NCI-H2227 (cell line): ENCODE measurements around the gene PTPRF.

ENCODE experiments used
- DNase-seq: peaks from one replicate; lab custom pipeline; 2025; ENCODE audit not compliant: unreplicated experiment; lab: John Stamatoyannopoulos, UW

PTPRF gene

DNA sequence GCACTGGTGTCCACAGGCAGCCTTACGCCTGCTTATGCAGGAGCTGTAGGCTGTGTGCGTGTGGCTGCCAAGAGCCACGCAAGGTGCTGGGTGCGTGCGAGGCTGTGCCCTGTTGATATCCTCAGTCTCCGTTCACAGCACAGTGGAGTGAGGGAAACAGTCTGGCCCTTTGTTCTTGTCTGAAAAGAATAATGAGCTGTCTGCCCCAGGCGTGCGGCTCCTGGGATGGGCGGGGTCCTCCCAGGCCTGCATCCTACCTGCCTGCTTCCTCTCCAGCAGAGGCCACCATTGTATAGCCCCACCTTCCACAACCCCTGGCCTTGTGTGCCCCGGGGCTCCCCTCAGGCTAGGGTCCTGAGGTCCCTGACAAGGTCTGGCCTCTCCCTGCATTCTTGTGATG is 72.3 kb downstream of the PTPRF start:
- DNase-seq: no peak

DNA sequence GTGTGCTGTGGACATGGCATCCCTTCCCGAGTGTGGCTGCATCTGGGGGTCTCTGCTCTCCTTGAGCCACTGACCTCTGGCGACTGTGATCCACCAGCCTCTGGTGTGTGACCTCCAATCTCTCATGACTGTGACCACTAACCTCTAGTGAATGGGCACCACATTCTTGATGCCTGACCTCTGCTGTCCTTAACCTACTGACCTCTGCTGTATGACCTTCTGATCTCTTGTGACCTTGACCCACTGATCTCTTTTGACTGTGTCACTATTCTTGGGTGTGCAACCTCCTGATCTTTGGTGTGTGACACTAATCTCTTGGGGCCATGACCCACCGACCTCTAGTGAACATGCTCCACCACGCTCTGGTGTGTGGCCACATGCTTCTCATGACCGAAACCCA is 73.5 kb downstream of the PTPRF start:
- DNase-seq: no peak

DNA sequence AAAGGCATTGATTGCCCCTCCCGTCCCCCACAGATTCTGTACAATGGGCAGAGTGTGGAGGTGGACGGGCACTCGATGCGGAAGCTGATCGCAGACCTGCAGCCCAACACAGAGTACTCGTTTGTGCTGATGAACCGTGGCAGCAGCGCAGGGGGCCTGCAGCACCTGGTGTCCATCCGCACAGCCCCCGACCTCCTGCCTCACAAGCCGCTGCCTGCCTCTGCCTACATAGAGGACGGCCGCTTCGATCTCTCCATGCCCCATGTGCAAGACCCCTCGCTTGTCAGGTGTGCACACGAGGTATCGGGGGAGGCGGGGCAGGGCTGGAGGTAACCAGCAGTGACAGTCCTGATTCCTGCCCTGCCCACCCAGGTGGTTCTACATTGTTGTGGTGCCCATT is 74.5 kb downstream of the PTPRF start:
- no peak for DNase-seq

DNA sequence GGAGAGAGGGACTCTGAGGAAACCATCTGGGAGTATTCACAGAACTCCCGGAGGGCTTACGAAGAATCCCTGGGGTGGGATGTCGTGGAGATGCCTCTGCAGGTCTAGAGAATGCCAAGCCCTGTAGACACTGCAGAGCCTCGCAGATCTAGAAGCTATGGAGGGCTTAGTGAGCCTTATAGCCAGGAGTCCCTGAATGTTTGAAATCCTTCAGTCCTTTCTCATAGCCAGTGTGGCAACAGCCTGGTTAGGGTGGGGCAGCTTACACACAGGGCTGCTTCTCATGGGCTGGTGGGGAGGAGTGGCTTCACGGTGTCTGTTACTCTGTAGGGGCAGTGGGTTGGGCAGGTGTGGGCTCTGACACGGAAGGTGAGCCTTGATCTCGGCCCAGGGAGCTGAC is 75.1 kb downstream of the PTPRF start:
- no peak for DNase-seq

DNA sequence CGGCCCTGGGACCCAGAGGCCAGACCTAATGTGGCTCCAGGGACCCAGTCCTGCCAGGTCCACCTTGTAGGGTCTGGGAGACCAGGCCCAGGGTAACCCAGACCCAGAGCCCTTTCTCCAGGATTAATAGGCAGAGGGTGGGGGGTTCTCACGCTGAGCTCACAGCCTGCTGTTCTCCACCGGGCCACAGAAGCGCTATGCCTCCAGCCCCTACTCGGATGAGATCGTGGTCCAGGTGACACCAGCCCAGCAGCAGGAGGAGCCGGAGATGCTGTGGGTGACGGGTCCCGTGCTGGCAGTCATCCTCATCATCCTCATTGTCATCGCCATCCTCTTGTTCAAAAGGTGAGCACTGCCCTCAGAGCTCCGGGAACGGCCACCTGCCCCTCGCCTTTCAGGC is 75.9 kb downstream of the PTPRF start:
- no peak for DNase-seq

DNA sequence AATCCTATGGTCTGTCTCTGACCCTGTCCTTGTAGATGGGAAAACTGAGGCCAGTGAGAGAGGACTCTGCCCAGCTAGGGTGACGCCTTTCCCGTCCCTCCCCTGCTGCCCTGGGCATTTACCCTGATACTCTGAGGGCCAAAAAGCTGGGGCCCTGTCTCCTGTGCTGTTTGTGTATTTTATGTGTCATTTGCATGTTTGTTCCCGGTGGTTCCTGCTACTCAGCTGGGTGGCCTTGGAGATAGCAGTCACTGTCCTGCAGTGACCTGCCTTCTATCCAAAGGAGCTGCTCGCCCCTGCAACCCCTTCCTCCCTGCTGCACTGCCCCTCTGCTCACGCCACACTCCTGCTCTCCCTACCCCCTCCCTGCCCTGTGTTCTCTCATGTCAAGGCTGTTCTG is 78.1 kb downstream of the PTPRF start:
- no peak for DNase-seq

DNA sequence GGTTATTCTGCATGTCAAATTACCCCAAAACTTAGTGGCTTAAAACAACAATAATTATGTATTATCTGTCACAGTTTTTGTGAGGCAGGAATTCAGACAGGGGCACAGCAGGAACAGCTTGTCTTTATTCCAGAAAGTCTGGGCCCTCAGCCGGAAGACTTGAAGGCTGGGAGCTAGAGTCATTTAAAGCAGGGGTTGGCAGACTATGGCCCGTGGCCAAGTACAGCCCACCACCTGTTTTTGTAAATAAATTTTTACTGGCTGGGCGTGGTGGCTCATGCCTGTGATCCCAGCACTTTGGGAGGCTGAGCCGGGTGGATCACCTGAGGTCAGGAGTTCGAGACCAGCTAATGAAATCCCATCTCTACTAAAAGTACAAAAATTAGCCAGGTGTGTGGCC is 79.7 kb downstream of the PTPRF start:
- DNase-seq: no peak

DNA sequence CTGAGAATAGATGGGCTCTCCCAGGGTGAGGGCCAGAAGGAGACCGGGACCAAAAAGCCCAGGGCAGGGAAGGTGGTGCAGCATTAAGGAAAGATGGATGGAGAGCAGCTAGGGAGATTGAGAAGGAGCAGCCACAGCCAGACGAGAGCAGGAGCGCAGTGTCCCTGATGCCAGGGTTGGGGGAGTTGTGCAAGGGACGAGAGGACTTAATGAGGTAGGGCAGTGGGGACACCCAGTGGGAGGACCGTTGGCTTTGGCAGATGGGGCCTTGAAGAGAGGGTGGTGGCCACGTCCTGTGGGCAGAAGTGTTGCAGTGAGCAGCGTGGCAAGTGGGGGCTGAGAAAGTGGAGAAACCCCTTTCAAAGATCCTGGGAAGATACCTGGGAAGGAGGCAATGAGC is 81.3 kb downstream of the PTPRF start:
- DNase-seq: no peak

DNA sequence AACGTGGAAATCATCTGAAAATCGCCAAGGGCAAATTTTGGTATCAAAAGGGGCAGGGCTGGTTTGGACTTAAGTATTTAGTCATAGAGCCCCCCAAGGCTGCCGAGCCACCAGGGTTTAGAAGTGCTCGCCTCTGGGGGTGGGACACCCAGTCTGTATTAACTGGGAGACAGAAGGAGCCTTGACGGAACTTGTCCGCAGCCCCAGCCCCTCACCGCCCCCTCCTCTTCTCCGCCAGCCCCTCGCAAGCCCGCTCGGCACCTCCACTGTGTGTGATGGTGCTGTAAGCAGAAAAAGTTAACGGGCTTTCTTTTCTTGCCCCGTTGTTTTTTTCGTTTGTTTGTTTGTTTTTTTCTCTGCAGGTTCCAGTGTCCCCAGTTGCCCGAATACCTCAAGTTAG is 81.7 kb downstream of the PTPRF start:
- DNase-seq: no peak

DNA sequence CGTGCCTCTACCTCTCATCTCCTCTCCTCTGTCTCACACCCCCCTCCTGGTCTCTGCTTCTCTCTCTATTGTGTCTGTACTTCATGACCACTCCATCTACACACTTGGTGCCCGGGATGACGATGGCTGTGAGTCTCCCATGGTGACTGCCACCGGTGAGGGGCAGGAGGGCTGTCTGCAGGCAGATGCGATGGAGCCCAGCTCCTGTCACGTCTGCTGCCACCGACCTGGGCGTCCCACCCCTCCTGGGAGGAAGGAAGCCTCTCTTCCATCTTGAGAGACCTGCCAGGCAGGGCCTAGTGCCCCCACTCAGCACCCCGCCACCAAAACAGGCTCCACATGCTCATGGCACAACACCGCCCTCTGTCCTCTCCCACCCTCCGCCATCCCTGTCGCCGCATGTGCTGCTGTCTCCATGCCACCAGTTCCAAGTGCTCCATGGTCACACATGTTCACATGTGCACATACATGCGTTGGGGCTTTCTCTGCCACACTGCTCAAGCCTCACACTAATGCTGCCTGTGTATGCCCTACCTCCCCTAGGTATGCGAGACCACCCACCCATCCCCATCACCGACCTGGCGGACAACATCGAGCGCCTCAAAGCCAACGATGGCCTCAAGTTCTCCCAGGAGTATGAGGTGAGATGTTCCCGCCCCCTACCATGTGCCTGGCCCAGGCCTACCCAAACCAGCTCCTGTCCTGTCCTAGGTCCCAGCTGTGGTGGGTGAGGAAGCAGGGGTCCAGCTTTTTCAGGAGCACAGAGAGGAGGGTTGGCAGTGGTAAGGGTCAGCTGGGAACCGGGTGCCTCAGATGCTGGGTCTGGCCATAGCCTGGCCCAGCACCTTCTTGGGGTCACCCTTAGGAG is 82.6 kb downstream of the PTPRF start:
- DNase-seq: no peak

DNA sequence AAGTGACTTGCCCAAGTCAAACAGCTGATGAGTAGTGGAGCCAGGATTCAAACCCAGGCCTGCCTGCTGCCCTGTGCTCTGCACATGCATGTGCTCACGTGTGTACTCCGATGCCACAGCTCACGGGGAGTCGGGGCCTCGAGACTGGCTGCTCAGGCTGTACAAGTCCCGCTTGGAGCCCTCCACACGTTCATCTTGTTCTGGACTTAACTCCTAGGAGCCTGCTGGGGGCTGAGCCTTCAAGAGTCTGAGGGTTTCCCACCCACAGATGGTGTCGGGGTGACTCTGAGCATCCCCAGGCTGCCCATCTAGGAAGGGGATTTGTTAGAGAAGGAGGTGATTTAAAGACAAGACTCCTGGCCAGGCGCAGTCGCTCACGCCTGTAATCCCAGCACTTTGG is 83.5 kb downstream of the PTPRF start:
- DNase-seq: no peak

DNA sequence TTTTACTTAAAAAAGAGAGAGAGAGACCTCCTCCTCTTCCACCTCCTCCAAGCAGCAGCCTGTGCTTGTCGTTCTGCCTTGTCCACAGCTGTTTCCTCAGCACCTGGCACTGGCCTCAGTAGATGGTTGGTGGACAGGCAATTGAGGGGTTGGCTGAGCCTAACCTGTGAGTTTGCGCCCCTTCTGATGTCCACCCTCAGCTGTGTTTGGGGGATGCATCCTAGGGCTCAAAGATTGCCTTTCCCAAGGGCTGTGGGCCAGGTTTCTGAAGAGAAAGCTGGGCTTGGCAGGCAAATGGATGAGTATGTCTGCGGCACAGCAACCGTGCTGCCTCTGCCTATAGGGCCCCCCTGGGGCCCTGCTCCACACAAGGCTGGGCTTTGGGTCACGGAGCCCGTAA is 84.2 kb downstream of the PTPRF start:
- no peak for DNase-seq

DNA sequence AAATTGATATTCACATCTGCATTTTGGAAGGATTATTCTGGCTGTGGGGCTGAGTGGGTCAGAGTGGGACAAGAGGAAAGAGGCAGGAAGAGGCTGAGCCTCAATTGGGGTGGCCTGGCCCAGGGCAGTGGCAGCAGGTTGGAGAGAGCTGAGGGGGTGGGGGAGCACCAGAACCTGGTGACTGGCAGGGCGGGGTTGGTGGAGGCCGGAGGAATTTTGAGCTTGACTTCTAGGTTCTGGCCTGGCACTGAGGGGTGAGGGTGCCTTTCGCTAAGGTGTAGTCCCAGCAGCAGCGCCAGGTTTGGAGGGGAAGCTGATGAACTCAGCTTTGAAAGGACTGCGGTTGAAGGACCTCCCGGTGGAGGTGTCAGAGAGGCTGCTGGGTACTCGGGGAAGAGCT is 85.7 kb downstream of the PTPRF start:
- DNase-seq: no peak

DNA sequence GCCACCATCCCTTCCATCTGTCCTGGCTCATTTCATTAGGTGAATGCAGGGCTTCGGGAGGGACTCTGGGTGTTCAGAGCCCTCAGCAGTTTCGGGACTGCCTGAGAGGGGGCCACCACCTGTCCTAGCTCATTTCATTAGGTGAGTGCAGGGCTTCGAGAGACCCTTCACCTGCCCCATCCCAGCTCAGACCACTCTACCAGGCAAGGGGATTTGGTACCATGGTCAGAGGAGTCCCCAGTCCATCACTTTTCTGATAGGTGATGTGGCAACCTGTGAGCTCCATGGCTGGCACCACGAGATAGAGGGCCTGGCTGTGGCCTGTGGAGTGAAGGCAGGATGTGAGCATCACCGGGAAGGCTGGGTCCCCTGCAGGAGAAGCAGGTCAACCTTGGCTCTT is 86.3 kb downstream of the PTPRF start:
- DNase-seq: no peak

DNA sequence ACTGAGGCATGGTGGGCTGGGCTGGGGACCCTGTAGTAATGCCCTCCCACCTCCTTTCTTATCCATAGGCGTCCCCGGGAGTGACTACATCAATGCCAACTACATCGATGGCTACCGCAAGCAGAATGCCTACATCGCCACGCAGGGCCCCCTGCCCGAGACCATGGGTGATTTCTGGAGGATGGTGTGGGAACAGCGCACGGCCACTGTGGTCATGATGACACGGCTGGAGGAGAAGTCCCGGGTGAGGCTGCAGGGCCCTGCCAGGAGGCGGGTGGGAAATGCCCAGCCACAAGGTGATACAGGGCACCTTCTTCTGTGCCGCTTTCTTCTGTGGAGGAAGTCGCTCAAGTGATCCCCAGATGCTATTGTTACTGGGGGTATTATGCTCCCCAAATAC is 87.0 kb downstream of the PTPRF start:
- no peak for DNase-seq

DNA sequence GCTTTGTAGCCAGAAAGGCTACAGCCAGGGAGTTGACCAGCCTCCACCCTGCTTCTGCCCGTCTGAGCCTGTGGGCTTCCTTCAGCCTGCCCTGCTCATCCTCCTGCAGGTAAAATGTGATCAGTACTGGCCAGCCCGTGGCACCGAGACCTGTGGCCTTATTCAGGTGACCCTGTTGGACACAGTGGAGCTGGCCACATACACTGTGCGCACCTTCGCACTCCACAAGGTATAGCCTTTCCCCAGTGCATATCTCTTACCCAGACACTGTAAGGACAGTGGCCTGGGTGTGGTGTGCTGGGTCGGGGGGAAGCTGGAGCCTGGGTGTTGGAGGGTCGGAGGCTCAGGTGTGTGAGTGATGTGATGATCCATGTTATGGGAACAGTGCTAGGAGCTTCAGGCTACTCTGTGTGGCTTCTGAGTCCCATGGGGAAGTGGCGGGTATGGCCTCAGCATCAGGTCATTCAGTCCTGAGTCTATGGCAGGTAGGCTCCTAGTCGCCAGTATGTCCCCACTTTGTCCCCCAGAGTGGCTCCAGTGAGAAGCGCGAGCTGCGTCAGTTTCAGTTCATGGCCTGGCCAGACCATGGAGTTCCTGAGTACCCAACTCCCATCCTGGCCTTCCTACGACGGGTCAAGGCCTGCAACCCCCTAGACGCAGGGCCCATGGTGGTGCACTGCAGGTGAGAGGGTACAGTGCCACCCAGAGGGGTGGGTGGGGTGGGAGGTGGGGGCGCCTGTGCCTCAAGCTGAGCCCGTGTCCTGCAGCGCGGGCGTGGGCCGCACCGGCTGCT is 88.0 kb downstream of the PTPRF start:
- DNase-seq: no peak

DNA sequence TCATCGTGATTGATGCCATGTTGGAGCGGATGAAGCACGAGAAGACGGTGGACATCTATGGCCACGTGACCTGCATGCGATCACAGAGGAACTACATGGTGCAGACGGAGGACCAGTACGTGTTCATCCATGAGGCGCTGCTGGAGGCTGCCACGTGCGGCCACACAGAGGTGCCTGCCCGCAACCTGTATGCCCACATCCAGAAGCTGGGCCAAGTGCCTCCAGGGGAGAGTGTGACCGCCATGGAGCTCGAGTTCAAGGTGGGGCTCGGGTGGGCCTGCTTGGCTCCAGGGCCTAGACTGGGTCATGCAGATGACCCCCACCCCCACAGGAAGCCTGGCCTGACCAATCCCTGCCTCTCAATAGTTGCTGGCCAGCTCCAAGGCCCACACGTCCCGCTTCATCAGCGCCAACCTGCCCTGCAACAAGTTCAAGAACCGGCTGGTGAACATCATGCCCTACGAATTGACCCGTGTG is 88.7 kb downstream of the PTPRF start:
- no peak for DNase-seq

DNA sequence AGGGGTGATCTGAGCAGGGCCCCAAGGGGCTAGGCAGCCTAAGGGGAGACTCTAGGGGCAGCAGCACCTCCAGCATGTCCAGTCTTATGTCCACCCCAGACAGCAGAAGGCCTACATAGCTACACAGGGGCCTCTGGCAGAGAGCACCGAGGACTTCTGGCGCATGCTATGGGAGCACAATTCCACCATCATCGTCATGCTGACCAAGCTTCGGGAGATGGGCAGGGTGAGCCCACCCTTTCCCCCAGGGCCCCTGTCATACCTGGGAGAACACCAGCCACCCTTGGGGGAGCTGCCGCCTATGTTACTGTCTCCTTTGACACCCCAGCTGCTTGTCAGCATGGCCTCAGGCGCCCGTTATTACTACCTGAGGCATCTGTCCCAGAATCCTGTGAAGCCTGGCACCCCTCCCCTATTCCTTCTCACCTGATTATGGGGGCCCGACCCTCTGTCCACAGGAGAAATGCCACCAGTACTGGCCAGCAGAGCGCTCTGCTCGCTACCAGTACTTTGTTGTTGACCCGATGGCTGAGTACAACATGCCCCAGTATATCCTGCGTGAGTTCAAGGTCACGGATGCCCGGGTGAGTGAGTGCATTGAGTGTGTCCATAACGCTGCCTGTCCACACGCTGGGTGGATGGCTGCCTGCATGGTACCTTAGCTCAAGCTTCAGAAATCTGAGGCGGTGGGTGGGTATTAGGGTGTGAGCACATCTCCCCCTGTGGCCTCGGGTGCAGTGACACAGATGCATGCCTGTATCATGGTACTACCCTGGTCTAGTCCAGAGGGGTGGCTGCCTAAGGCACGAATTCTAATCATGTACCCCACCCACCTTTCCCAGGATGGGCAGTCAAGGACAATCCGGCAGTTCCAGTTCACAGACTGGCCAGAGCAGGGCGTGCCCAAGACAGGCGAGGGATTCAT is 89.6 kb downstream of the PTPRF start:
- no peak for DNase-seq

DNA sequence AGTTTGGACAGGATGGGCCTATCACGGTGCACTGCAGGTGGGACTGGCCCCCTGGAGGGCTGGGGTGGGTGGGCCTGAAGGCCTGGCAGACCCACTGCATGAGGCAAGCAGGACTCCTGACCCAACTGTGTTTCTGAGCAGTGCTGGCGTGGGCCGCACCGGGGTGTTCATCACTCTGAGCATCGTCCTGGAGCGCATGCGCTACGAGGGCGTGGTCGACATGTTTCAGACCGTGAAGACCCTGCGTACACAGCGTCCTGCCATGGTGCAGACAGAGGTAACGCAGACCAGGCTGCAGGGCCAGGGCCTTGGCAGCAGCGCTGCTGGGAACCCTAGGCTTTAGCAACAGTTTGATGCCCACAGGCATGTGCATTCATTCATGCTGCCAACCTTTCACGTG is 90.3 kb downstream of the PTPRF start:
- no peak for DNase-seq

DNA sequence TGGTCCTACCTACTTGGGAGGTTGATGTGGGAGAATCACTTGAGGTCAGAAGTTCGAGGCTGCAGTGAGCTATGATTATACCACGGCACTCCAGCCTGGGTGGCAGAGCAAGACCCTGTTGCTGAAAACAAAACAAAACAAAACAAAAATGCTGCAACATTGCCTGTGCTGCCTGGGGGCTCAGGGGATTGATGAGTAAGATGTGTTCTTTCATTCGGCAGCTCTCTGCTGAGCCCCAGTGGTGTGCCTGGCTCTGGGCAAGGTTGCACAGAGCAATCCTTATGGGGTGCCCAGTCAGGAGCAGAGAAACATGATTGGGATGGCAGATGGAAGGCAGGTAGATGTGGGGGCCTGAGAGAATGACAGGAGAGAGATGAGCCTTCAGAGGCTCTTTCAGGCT is 90.7 kb downstream of the PTPRF start:
- no peak for DNase-seq

DNA sequence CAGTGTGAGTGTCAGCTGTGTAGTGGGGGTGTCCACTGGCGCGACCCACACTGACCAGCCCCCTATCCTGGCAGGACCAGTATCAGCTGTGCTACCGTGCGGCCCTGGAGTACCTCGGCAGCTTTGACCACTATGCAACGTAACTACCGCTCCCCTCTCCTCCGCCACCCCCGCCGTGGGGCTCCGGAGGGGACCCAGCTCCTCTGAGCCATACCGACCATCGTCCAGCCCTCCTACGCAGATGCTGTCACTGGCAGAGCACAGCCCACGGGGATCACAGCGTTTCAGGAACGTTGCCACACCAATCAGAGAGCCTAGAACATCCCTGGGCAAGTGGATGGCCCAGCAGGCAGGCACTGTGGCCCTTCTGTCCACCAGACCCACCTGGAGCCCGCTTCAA is 91.2 kb downstream of the PTPRF start:
- no peak for DNase-seq
